ENCODE results near the gene CCDC51. TPM values are rescaled to one million over a fixed set of nuclear protein-coding genes. Genes with fewer than 3 reads are reported as not detected.

The CCDC51 gene
- total RNA-seq, 1 experiment from 2014 or later, result 29.3 TPM

GRCh38 chr3:48412375-48413001, 27.4 kb downstream of the CCDC51 start:
- Histone ChIP-seq H3K9me2 (ENCODE audit: insufficient read depth) (no peaks in the 10 kb centered on the region), H3K4me1 (ENCODE audit: control insufficient read depth in 1 of 2, insufficient read depth in 2 of 2, low read length in 2 of 2) (no peaks in the 10 kb centered on the region), H3K4me2 (ENCODE audit: low read length) (no peak overlapping the region), H3K36me3 (ENCODE audit: control insufficient read depth in 1 of 2, insufficient read depth in 2 of 2, low read length in 2 of 2) (peaks cover 0 to 3% of the 10 kb centered on the region in 2 experiments; a peak in 2 of 4 replicates), H3K9ac (ENCODE audit: low read length) (no peak overlapping the region), H4K20me1 (ENCODE audit: insufficient read depth) (no peaks in the 10 kb centered on the region), H3K27ac (ENCODE audit: low read depth, low read length) (no peak overlapping the region), H3K27me3 (ENCODE audit: insufficient read depth, low read length) (no peaks in the 10 kb centered on the region), H3K9me3 (ENCODE audit: control insufficient read depth in 1 of 2, insufficient read depth in 1 of 2, low read depth in 1 of 2, low read length in 2 of 2) (no peaks in the 10 kb centered on the region), H2AFZ (ENCODE audit: low read depth, low read length, poor library complexity, severe bottlenecking) (no peak overlapping the region), H3K4me3 (replicated peaks in 1 of 2; ENCODE audit: low read depth in 1 of 2, low read length in 2 of 2) (no peak overlapping the region), H3K79me2 (ENCODE audit: insufficient read depth, low read length) (no peaks in the 10 kb centered on the region)
- DNase-seq (ENCODE audit: low read depth, low spot score) (no peak), ATAC-seq (no peak)
- ChIA-PET POLR2A (no interaction called here), CTCF (interaction anchor here (1.6 kb wide), 1 partner anchor 12 kb away, joined by 5 read pairs; no protein-coding TSS in a partner anchor), RAD21 (ENCODE audit: low non-redundant PET in 1 of 2, low total read pairs in 2 of 2, uncharacterized antibody in 2 of 2, unreplicated experiment in 2 of 2) (no interaction called here)
- no peak for TF ChIP-seq POLR2AphosphoS5 (IDR thresholded peaks at IDR 0.05; ENCODE audit: low read depth, low read length)
- TF ChIP-seq EZH2phosphoT487 (IDR thresholded peaks at IDR 0.05; ENCODE audit: borderline replicate concordance), result no peak
- no peak for TF ChIP-seq YY1 (IDR thresholded peaks at IDR 0.05; ENCODE audit: extremely low read depth, insufficient replicate concordance, low read depth, low read length)
- no peak for TF ChIP-seq SRF (IDR thresholded peaks at IDR 0.05; ENCODE audit: low read depth)
- no peak for TF ChIP-seq ZNF274 (IDR thresholded peaks at IDR 0.05; ENCODE audit: low read depth, low read length)
- no peak for TF ChIP-seq MAX (IDR thresholded peaks at IDR 0.05)
- no peak for TF ChIP-seq CBX3 (IDR thresholded peaks at IDR 0.05; ENCODE audit: low read depth)
- TF ChIP-seq TCF7L2 (IDR thresholded peaks at IDR 0.05; ENCODE audit: borderline replicate concordance, extremely low read depth, insufficient read depth, insufficient read length), result no peak
- no peak for TF ChIP-seq POLR2A (IDR thresholded peaks at IDR 0.05; ENCODE audit: borderline replicate concordance, extremely low read depth, insufficient read depth, insufficient read length)
- TF ChIP-seq ZFX (IDR thresholded peaks at IDR 0.05), result no peak
- no peak for TF ChIP-seq SIN3A (IDR thresholded peaks at IDR 0.05; ENCODE audit: low read depth)
- TF ChIP-seq ATF3 (IDR thresholded peaks at IDR 0.05), result no peak
- no peak for TF ChIP-seq RAD21 (IDR thresholded peaks at IDR 0.05; ENCODE audit: low read depth)
- no TSS peak for BruUV-seq (replicated peaks)
- intact Hi-C loops (cut with micrococcal nuclease), result no loop called here
